Fibroblast of villous mesenchyme (primary cell): ENCODE measurements around the gene ZNF354C. TPM values are rescaled to one million over a fixed set of nuclear protein-coding genes. Genes with fewer than 3 reads are reported as not detected.

ENCODE experiments used
- DNase-seq: peaks from one replicate; pipeline ENCODE4 v3.0.0-alpha.2; 2010; ENCODE audit warnings: low read depth
- H3K4me3 ChIP-seq: 2 replicates; pipeline ENCODE4 v1.5.1; 2011; ENCODE audit warnings: low read depth, mild to moderate bottlenecking, low read length
- CTCF ChIP-seq: IDR thresholded peaks from 2 replicates; pipeline ENCODE4 v1.5.1; 2012; ENCODE audit warnings: low read depth, mild to moderate bottlenecking, low read length; ENCODE audit not compliant: insufficient read depth
- total RNA-seq: library from RNA; depleted of rRNA; stranded (reverse); fragments of >200 nt; gene quantifications from 2 replicates; pipeline ENCODE4 v1.2.3, GENCODE V29; 2012

Gene ZNF354C
- total RNA-seq, 1 donor: 9.1 TPM

DNA sequence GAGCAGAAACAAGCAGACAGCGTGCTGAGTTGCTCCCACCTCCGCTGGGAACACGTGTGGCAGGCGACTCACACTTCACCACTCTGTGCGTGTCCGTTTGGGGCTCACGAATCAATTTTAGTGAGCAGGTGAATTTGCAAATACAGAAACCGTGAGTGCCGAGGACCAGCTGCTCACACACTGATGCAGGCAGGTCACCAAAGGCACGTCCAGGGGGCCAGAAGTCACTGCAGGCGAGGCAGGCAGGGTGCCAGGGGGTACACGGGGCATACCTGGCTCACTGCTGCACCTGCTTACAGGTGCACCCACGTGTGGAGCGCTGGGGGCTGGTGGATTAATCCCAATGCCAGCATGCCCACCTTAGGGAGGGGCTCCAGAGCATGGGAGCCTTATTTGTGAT lies 68.8 kb downstream of the ZNF354C start:
- no peak overlapping the region for H3K4me3 ChIP-seq
- no peak for DNase-seq
- no peak for TF ChIP-seq CTCF

GRCh38 chr5:179129607-179130071 lies 69.5 kb downstream of the ZNF354C start:
- no peak overlapping the region for H3K4me3 ChIP-seq
- DNase-seq: no peak
- TF ChIP-seq CTCF: no peak

DNA sequence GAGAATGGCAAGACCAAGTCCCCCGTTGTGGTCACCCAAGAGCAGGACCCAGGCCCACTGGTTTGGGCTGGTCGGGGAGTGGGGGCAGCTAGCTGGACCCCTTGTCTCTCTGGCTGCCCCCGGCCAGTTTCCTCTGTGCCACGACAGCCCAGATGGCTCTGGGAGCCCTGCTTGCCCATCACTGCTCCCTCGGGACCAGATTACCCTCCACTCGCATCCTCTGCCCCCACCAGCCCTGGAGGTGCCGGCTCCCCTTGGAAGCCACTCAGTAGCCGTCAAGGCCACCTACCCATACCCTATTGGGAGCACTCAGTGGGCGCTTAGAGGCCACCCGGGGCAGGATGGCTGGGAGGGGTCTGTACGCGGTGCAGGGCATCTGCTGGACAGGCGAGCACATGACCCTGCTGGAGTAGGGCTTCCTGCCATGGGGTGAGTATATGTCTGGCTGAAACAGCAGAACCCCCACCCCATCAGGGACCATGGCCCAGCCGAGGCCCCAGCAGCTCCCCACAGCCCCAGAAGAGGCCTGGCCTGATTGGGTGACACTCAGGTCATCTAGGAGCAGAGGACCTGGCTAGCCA lies 70.0 kb downstream of the ZNF354C start:
- no peak for TF ChIP-seq CTCF
- H3K4me3 ChIP-seq: no peak overlapping the region
- no peak for DNase-seq

GRCh38 chr5:179131321-179131835 lies 71.2 kb downstream of the ZNF354C start:
- no peak for DNase-seq
- no peak overlapping the region for H3K4me3 ChIP-seq
- no peak for TF ChIP-seq CTCF

DNA sequence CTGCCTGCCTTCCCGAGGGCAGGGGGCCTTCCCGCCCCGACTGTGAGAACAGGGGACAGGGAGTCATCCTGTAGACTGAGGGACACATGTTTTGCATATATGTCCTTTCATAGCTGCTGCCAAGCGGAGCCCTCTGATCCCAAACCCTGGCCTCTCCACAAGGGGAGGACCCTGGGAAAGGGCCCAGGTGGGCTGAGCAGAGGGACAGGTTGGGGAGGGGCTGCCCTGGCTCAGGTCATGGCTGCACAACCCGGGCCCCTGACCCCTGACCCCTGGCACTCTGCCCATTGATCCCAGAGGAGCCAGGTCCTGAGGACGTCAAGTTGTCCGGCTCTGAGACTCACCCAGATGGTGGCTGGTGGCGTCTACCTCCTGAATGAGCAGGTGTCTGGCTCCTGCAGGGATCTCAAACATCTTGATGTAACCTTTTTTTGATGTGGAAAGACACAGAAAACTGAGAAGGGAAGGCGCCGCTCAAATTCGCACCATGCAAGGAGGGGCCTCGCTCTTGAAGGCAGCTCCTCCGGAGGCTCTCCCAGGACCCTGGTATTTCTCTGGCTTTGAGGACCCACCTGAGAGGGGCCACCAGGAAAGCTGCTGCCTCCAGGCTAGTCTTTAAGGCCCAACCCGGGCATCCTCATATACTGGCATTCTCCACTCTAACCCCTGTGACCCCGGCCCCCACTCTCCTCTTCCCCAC lies 71.9 kb downstream of the ZNF354C start:
- no peak for DNase-seq
- H3K4me3 ChIP-seq: no peak overlapping the region
- no peak for TF ChIP-seq CTCF

DNA sequence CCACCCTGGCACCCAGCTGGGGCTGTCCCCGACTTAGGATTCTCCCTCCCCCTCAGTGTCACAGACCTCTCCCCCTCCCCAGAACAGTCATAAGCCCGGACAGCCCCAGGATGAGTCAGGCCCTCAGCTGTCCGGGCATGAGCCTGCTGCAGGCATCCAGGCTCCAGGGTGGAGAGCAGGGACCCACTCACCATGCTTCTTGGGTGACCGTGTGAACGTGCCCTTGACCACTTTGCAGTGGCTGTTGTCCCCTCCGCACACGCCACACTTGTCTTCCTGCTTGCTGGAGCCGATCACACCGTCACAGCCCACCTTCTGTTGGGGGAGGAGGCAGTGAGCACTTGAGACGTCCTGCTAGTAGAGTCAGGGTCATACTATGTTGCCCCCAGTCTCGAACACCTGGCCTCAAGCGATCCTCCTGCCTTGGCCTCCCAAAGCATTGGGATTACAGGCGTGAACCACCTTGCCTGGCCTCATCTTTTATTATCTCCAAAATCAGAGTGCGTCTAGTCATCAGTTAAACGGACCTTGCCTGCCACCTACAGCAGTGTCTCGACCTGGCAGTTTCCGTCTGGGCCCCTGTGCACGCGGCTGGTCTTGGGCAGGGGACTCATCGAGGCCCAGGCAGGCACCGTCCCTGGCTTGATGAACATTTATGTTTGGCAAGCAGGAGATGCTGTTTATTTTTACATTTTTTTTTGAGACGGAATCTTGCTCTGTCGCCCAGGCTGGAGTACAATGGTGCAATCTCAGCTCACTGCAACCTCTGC lies 72.6 kb downstream of the ZNF354C start:
- no peak for DNase-seq
- no peak overlapping the region for H3K4me3 ChIP-seq
- no peak for TF ChIP-seq CTCF

Other genes starting within 250 kb of the ZNF354C start
- gene ZNF354B, start 200.4 kb upstream of the ZNF354C start, total RNA-seq: 10.3 and 12.5 TPM in 2 replicates
- gene ZFP2, start 164.5 kb upstream of the ZNF354C start, total RNA-seq: under 0.01 and 0.86 TPM in 2 replicates
- gene ZNF454, start 119.2 kb upstream of the ZNF354C start, total RNA-seq: under 0.01 and 0.43 TPM in 2 replicates
- gene GRM6, start 65.1 kb upstream of the ZNF354C start, total RNA-seq: not detected in 2 replicates
- 2.6 and 5.6 TPM in 2 replicates for gene ZNF879, start 36.6 kb upstream of the ZNF354C start, total RNA-seq